CD4-positive, CD25-positive, alpha-beta regulatory T cell (primary cell): Measurements from ENCODE around the gene OBI1. TPM values are rescaled to one million over a fixed set of nuclear protein-coding genes. Genes with fewer than 3 reads are reported as not detected.
A peak's percentile ranks its signal among the peaks of the same experiment; 100 is the strongest.

Experiments used
- ATAC-seq, 2 donors: fragments of 150-1000 bp; cut with Tn5 transposase; one replicate each; pipeline ENCODE4 v1.10.0; 2021; ENCODE audit warnings: low read depth in 2 of 2, moderate number of reproducible peaks in 2 of 2, moderate library complexity in 1 of 2
- DNase-seq, 3 donors: peaks; one replicate each; pipeline versions ENCODE4 v3.0.0 to v3.0.0-alpha.2; 2012 to 2022; ENCODE audit warnings: mixed read lengths in 1 of 3
- H3K27ac ChIP-seq: one replicate; pipeline ENCODE4 v1.7.0; 2013; ENCODE audit warnings: mild to moderate bottlenecking, low read length; ENCODE audit not compliant: insufficient read depth, poor library complexity, severe bottlenecking
- H3K27me3 ChIP-seq: one replicate; pipeline ENCODE4 v1.7.0; 2013; ENCODE audit warnings: low read length; ENCODE audit not compliant: control insufficient read depth, insufficient read depth
- H3K36me3 ChIP-seq: one replicate; pipeline ENCODE4 v1.7.0; 2013; ENCODE audit warnings: mild to moderate bottlenecking, low read length, moderate library complexity; ENCODE audit not compliant: control insufficient read depth, insufficient read depth
- H3K4me1 ChIP-seq: 2 replicates; pipeline ENCODE4 v1.7.0; 2013; ENCODE audit warnings: mild to moderate bottlenecking, low read length; ENCODE audit not compliant: insufficient read depth, control insufficient read depth, poor library complexity, severe bottlenecking
- H3K4me3 ChIP-seq: one replicate; pipeline ENCODE4 v1.7.0; 2013; ENCODE audit warnings: low read depth, mild to moderate bottlenecking, low read length, moderate library complexity
- H3K9me3 ChIP-seq, 2 experiments: 1 replicate in 1 of 2; 2 replicates in 1 of 2; pipeline ENCODE4 v1.7.0; 2013; ENCODE audit warnings: low read length in 2 of 2, mild to moderate bottlenecking in 1 of 2, moderate library complexity in 1 of 2; ENCODE audit not compliant: control insufficient read depth in 2 of 2
- H3K27ac Mint-ChIP-seq, 3 donors: one replicate each; pipeline ENCODE4 v1.8.0; 2020 to 2022; ENCODE audit warnings: mild to moderate bottlenecking in 3 of 3, mixed read lengths in 3 of 3, moderate library complexity in 2 of 3
- H3K27me3 Mint-ChIP-seq: one replicate; pipeline ENCODE4 v1.8.0; 2022; ENCODE audit warnings: mild to moderate bottlenecking, mixed read lengths
- H3K36me3 Mint-ChIP-seq: one replicate; pipeline ENCODE4 v1.8.0; 2020; ENCODE audit warnings: mixed read lengths
- H3K4me1 Mint-ChIP-seq, 4 donors: one replicate each; pipeline ENCODE4 v1.8.0; 2020 to 2022; ENCODE audit warnings: mixed read lengths in 4 of 4, mild to moderate bottlenecking in 1 of 4
- H3K4me3 Mint-ChIP-seq, 4 donors: one replicate each; pipeline ENCODE4 v1.8.0; 2020 to 2022; ENCODE audit warnings: mild to moderate bottlenecking in 4 of 4, mixed read lengths in 4 of 4, moderate library complexity in 3 of 4
- H3K9me3 Mint-ChIP-seq, 7 donors: one replicate each; pipeline ENCODE4 v1.8.0; 2020 to 2022; ENCODE audit warnings: mixed read lengths in 7 of 7, mild to moderate bottlenecking in 3 of 7, moderate library complexity in 2 of 7
- polyA plus RNA-seq, 4 donors: library from polyadenylated mRNA; unstranded; fragments of 300-500 nt; fragmentation: Illumina TruSeq; gene quantifications; one replicate each; pipeline ENCODE4 v1.2.3, GENCODE V29; 2021
- total RNA-seq: library from RNA; stranded (reverse); gene quantifications from one replicate; pipeline ENCODE4 v1.2.3, GENCODE V29; 2022

The OBI1 gene
- total and polyA plus RNA-seq, 5 donors from 2014 or later, result 5.4 to 14.3 (median 11.1) TPM

- no peak overlapping the region for H3K27ac Mint-ChIP-seq
- peaks cover 58% of the 10 kb centered on the region for H3K36me3 Mint-ChIP-seq
- peaks cover 34% of the 10 kb centered on the region for H3K36me3 ChIP-seq
These were observed 40.5 kb downstream of the OBI1 start for GRCh38 chr13:78618411-78618810.

DNA sequence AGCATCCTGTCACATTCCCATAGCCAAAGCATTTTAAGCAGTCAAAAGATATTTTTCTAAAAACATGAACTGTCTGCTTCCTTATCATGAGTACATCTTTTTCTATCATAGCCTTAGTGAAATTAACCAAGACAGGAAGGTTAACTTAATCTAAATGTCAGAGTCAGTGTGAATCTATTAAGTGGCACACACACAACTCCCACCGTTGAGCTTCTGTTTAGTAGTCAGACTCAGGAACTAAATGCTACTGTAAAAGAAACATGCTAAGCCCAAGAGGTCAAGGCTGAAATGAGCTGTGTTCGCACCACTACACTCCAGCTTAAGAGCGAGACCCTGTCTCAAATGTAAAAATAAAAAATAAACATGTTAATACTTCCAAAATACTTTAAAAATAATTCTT lies 47.9 kb downstream of the OBI1 start:
- H3K27me3 ChIP-seq, result peaks cover 29% of the 10 kb centered on the region
- no peak overlapping the region for H3K4me3 Mint-ChIP-seq
- peaks cover 14 to 36% (median 23%) of the 10 kb centered on the region in 4 donors for H3K4me1 Mint-ChIP-seq
- H3K36me3 ChIP-seq, result peaks cover 10% of the 10 kb centered on the region
- peaks cover 0 to 4% (median 0%) of the 10 kb centered on the region in 7 donors for H3K9me3 Mint-ChIP-seq
- H3K4me1 ChIP-seq, result peaks cover 29% of the 10 kb centered on the region
- peaks cover 64% of the 10 kb centered on the region for H3K27me3 Mint-ChIP-seq
- H3K36me3 Mint-ChIP-seq, result peaks cover 20% of the 10 kb centered on the region
- H3K4me3 ChIP-seq, result no peak overlapping the region
- no peak for ATAC-seq
- DNase-seq, result no peak
- H3K27ac Mint-ChIP-seq, result no peak overlapping the region
- no peak overlapping the region for H3K27ac ChIP-seq
- no peaks in the 10 kb centered on the region for H3K9me3 ChIP-seq

More at GRCh38 chr13:78618411-78618810, 40.5 kb downstream of the OBI1 start:
- no peak for ATAC-seq
- Mint-ChIP-seq H3K4me1 (peaks cover 0 to 12% (median 7%) of the 10 kb centered on the region in 4 donors), H3K9me3 (no peaks in the 10 kb centered on the region), H3K4me3 (no peak overlapping the region), H3K27me3 (no peaks in the 10 kb centered on the region)
- Histone ChIP-seq H3K27me3 (no peaks in the 10 kb centered on the region), H3K4me1 (no peaks in the 10 kb centered on the region), H3K9me3 (no peaks in the 10 kb centered on the region), H3K27ac (no peak overlapping the region), H3K4me3 (no peak overlapping the region)
- DNase-seq, result no peak

DNA sequence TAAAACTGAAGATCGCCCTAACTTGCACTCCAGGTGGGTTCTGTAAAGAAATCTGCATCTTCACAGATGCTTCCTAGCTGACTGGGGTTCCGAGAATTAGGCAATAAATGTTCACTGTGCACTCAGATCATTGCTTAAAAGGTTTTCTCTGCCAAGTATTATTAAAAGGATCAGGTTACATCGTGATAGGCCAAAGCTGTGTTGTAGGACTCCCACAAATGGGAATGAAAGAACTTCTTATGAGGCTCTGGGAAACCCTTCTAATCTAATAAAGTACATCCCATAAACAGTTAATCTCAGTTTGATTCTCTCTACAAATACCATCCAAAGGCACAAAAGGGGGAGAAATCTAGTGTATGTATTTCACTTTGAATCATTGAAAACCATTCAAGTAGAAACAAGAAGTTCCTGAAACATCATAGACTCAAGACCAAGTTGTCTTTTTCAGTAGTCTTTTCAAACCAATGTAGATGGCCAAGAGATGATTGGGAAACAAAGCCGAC lies 48.5 kb downstream of the OBI1 start:
- DNase-seq (no peak), ATAC-seq (no peak)
- peaks cover 0 to 4% (median 0%) of the 10 kb centered on the region in 7 donors for H3K9me3 Mint-ChIP-seq
- peak overlapping the region in 3 of 4 donors; percentile 2 to 51 (median 47) for H3K4me3 Mint-ChIP-seq
- H3K27me3 Mint-ChIP-seq, result peaks cover 70% of the 10 kb centered on the region
- no peak overlapping the region for H3K27ac Mint-ChIP-seq
- peaks cover 14% of the 10 kb centered on the region for H3K36me3 Mint-ChIP-seq
- H3K27me3 ChIP-seq, result peaks cover 34% of the 10 kb centered on the region
- H3K36me3 ChIP-seq, result peaks cover 4% of the 10 kb centered on the region
- peaks cover 14 to 41% (median 23%) of the 10 kb centered on the region in 4 donors for H3K4me1 Mint-ChIP-seq
- H3K4me1 ChIP-seq, result peaks cover 29% of the 10 kb centered on the region
- no peak overlapping the region for H3K27ac ChIP-seq
- no peak overlapping the region for H3K4me3 ChIP-seq
- no peaks in the 10 kb centered on the region for H3K9me3 ChIP-seq

- Mint-ChIP-seq H3K4me3 (peak overlapping the region; percentile 64 to 92 (median 76)), H3K27me3 (peaks cover 78% of the 10 kb centered on the region), H3K36me3 (peaks cover 6% of the 10 kb centered on the region), H3K9me3 (peaks cover 0 to 4% (median 0%) of the 10 kb centered on the region in 7 donors), H3K27ac (no peak overlapping the region), H3K4me1 (peaks cover 14 to 45% (median 26%) of the 10 kb centered on the region in 4 donors)
- no peaks in the 10 kb centered on the region for H3K9me3 ChIP-seq
- H3K4me3 ChIP-seq, result no peak overlapping the region
- peaks cover 29% of the 10 kb centered on the region for H3K4me1 ChIP-seq
- H3K36me3 ChIP-seq, result peaks cover 2% of the 10 kb centered on the region
- H3K27ac ChIP-seq, result no peak overlapping the region
- ATAC-seq (peak in 1 of 2 donors; percentile 23), DNase-seq (no peak)
- H3K27me3 ChIP-seq, result peaks cover 41% of the 10 kb centered on the region
These were observed 49.3 kb downstream of the OBI1 start for GRCh38 chr13:78609464-78610205.

DNA sequence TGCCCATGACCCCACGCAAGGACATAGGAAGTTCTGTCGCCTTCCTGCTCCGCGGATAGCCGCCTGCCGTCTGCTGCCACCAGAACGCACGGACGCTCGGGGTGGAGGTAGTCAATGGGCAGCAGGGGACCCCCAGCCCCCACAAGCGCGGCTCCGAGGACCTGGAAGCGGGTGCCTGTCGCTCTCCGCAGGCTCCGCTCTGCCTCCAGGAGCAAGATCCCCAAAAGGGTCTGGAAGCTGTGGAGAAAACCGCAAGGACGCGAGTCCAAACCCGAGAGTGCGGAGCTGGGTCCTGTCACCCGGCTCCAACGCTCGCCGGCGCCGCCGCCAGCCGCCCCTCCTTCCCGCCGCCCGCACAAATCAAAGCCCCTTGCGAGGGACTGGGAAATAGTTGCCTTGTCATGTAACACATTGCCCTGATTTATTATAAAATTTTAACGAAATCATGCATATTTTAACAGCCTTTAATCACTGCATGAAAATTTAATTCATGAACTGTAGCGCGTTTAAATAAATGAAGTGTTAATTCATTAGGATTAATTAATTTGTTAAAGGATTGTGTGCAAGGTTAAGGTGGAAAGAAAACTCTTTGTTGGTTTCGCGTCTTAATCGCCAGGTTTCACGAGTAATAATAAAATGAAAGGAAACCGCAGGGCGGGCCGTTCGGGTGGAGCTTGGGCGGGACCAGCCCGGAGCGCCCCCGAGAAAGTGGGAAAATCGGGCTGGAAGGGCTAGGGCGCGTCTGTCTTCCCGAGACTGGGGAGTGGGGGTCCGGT lies 50.1 kb downstream of the OBI1 start:
- ATAC-seq (no peak), DNase-seq (no peak)
- H3K9me3 ChIP-seq, result no peaks in the 10 kb centered on the region
- H3K4me1 ChIP-seq, result peaks cover 33% of the 10 kb centered on the region
- peak overlapping the region in 1 of 3 donors; percentile 32 for H3K27ac Mint-ChIP-seq
- H3K4me3 ChIP-seq, result peak overlapping the region; percentile 66
- peaks cover 48% of the 10 kb centered on the region for H3K27me3 ChIP-seq
- H3K27me3 Mint-ChIP-seq, result peaks cover 86% of the 10 kb centered on the region
- no peaks in the 10 kb centered on the region for H3K36me3 Mint-ChIP-seq
- peaks cover 0 to 4% (median under 1%) of the 10 kb centered on the region in 7 donors for H3K9me3 Mint-ChIP-seq
- H3K4me1 Mint-ChIP-seq, result peaks cover 16 to 52% (median 34%) of the 10 kb centered on the region in 4 donors
- no peak overlapping the region for H3K27ac ChIP-seq
- H3K4me3 Mint-ChIP-seq, result peak overlapping the region; percentile 64 to 92 (median 76)
- H3K36me3 ChIP-seq, result no peaks in the 10 kb centered on the region

DNA sequence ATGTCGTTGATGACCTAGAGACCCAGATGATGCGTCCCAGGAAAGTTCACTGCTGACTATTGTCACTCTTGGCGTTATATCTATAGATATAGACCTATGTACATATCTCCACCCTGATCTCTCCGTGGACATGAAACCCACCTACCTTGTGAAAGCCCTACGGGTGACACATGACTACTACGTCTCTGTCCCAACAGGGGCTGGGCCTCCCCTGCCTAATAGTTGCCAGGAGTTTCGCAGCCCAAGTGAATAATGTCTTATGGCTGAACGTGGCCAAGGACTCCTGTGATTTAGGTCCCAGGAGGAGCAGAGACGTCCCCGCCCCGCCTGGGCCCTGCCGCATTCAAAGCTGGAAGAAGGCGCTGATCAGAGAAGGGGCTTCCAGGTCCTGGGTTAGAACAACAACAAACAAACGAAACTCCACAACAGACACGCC lies 50.7 kb downstream of the OBI1 start:
- H3K4me1 Mint-ChIP-seq, result peaks cover 17 to 57% (median 37%) of the 10 kb centered on the region in 4 donors
- H3K9me3 ChIP-seq, result no peaks in the 10 kb centered on the region

DNA sequence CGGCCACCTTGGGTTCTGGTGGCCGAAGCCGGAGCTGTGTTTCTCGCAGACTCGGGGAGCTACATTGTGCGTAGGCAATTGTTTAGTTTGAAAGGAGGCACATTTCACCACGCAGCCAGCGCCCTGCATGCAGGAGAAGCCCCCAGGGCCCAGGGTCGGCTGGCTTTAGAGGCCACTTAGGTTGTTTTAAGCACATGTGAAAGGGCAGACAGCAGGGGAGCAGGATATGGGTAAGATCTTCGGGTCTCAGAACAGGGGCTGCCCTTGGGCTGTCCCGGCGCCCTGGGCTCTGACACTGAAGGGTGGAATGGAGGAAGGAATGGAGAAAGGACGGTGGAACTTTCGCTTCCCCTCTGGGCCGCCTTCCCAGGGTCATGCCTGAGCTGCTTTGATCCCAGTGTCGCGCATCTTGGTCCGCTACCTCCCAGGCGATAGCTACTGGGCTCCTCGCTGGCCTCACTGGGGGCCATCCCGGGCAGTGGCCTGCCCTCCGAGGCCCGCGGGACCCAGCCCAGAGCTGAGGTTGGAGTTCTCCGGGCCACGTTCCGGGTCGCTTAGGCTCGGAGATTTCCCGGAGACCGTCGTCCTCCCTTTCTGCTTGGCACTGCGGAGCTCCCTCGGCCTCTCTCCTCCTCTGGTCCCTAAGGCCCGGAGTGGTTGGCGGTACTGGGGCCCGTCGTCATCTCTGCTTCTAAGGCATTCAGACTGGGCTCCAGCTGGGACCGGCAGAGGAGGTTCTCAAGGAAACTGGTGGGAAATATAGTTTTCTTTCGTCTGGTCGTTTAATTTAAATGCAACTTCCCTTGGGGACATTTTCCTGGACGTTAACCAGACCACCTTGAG lies 51.3 kb downstream of the OBI1 start:
- H3K4me3 ChIP-seq, result peak overlapping the region; percentile 66
- no peaks in the 10 kb centered on the region for H3K36me3 ChIP-seq

More for the DNA sequence above, 50.7 kb downstream of the OBI1 start:
- Mint-ChIP-seq H3K27ac (no peak overlapping the region), H3K9me3 (peaks cover 0 to 7% (median 2%) of the 10 kb centered on the region in 7 donors), H3K36me3 (no peaks in the 10 kb centered on the region), H3K27me3 (peaks cover 89% of the 10 kb centered on the region), H3K4me3 (peak overlapping the region; percentile 57 to 85 (median 62))
- H3K27ac ChIP-seq, result no peak overlapping the region
- peak overlapping the region; percentile 66 for H3K4me3 ChIP-seq
- H3K4me1 ChIP-seq, result peaks cover 39% of the 10 kb centered on the region
- H3K27me3 ChIP-seq, result peaks cover 49% of the 10 kb centered on the region
- DNase-seq (no peak), ATAC-seq (no peak)
- H3K36me3 ChIP-seq, result no peaks in the 10 kb centered on the region

More for the DNA sequence above, 51.3 kb downstream of the OBI1 start:
- no peak overlapping the region for H3K27ac ChIP-seq
- no peak overlapping the region for H3K27ac Mint-ChIP-seq
- H3K9me3 ChIP-seq, result no peaks in the 10 kb centered on the region
- no peak for DNase-seq
- no peaks in the 10 kb centered on the region for H3K36me3 Mint-ChIP-seq
- H3K4me3 Mint-ChIP-seq, result peak overlapping the region in 3 of 4 donors; percentile 57 to 85 (median 64)
- no peak for ATAC-seq
- H3K9me3 Mint-ChIP-seq, result peaks cover 0 to 7% (median 2%) of the 10 kb centered on the region in 7 donors
- peaks cover 19 to 60% (median 38%) of the 10 kb centered on the region in 4 donors for H3K4me1 Mint-ChIP-seq
- H3K27me3 ChIP-seq, result peaks cover 51% of the 10 kb centered on the region
- H3K27me3 Mint-ChIP-seq, result peaks cover 94% of the 10 kb centered on the region
- peaks cover 45% of the 10 kb centered on the region for H3K4me1 ChIP-seq
